Upper lobe of left lung (tissue), 6 donors: ENCODE data around the gene EFNB1. TPM values are rescaled to one million over a fixed set of nuclear protein-coding genes. Genes with fewer than 3 reads are reported as not detected.

ENCODE experiments used
- ATAC-seq, 2 donors: fragments of 200-7000 bp; cut with Tn5 transposase; one replicate each; pipeline ENCODE4 v1.9.1; 2022; ENCODE audit warnings: mild to moderate bottlenecking in 2 of 2, moderate library complexity in 2 of 2; ENCODE audit not compliant: low FRiP score in 2 of 2
- DNase-seq, 2 donors: peaks; one replicate each; pipeline ENCODE4 v3.0.0-alpha.2; 2019 to 2020
- H3K27ac ChIP-seq, 4 donors: fragments of 200-600 bp; sonication (generic); one replicate each; pipeline ENCODE4 v1.5.1; 2016 to 2019
- H3K27me3 ChIP-seq, 4 donors: fragments of 200-600 bp; sonication (generic); one replicate each; pipeline ENCODE4 v1.5.1; 2017 to 2019
- H3K36me3 ChIP-seq, 4 donors: fragments of 200-600 bp; sonication (generic); one replicate each; pipeline ENCODE4 v1.5.1; 2016 to 2019
- H3K4me1 ChIP-seq, 4 donors: fragments of 200-600 bp; sonication (generic); one replicate each; pipeline ENCODE4 v1.5.1; 2018 to 2019
- H3K4me3 ChIP-seq, 4 donors: fragments of 200-600 bp; sonication (generic); one replicate each; pipeline ENCODE4 v1.5.1; 2017 to 2019; ENCODE audit warnings: mild to moderate bottlenecking in 2 of 4, moderate library complexity in 1 of 4
- H3K9me3 ChIP-seq, 4 donors: fragments of 200-600 bp; sonication (generic); one replicate each; pipeline ENCODE4 v1.5.1; 2018 to 2019
- EP300 ChIP-seq, 4 donors: sonication (generic); formaldehyde crosslinking; IDR thresholded peaks; one replicate each; pipeline ENCODE4 v1.5.1; 2017; ENCODE audit warnings: antibody characterized with exemption in 4 of 4, control low read depth in 2 of 4
- POLR2A ChIP-seq, 4 donors: fragments of 450-650 bp; IDR thresholded peaks; one replicate each; pipeline ENCODE4 v1.5.1; 2016 to 2017; ENCODE audit warnings: antibody characterized with exemption in 4 of 4, mild to moderate bottlenecking in 2 of 4
- POLR2AphosphoS5 ChIP-seq, 2 donors: sonication (generic); formaldehyde crosslinking; IDR thresholded peaks; one replicate each; pipeline ENCODE4 v1.5.1; 2017; ENCODE audit warnings: antibody characterized with exemption in 2 of 2
- whole genome bisulfite sequencing, 2 donors: methylation state at CpG; one replicate each; pipeline ENCODE4 v1.1.5; 2017 to 2018; 5-methylcytosine and 5-hydroxymethylcytosine counted together
- total RNA-seq, 6 donors: library from RNA; depleted of rRNA in 4 of 6; stranded (reverse); fragments of >200 nt in 4 of 6; gene quantifications; one replicate each; pipeline versions ENCODE4 v1.1.0 to v1.2.1, GENCODE V29; 2016 to 2021
- TF ChIP-seq, protein P1 (sequence below), 6 experiments: fragments of 450-650 bp in 4 of 6; fragments of 200-600 bp in 2 of 6; sonication (generic) in 2 of 6; IDR thresholded peaks; one replicate each; pipeline ENCODE4 v1.5.1; 2016 to 2019; ENCODE audit warnings: antibody characterized with exemption in 6 of 6
- donor health status: DM: no; HTN: no; CAD: no; lungs with moderate emphysema.
- donor health status: DM: no; HTN: yes; CAD: no; lungs with severe emphysema.

Gene EFNB1
- total RNA-seq, 6 donors from 2014 or later, result 17.8 to 74.7 (median 40.0) TPM

- Histone ChIP-seq H3K36me3 (no peaks in the 10 kb centered on the region), H3K4me1 (no peaks in the 10 kb centered on the region), H3K27me3 (no peaks in the 10 kb centered on the region), H3K4me3 (no peak overlapping the region), H3K9me3 (no peaks in the 10 kb centered on the region), H3K27ac (no peak overlapping the region)
- WGBS, 2 donors, result 24 to 35% methylated on average over 2 to 3 of the region's 3 CpGs
- peak in 1 of 2 donors; percentile 30 for ATAC-seq
- no peak for DNase-seq
- TF ChIP-seq, protein P1, sequence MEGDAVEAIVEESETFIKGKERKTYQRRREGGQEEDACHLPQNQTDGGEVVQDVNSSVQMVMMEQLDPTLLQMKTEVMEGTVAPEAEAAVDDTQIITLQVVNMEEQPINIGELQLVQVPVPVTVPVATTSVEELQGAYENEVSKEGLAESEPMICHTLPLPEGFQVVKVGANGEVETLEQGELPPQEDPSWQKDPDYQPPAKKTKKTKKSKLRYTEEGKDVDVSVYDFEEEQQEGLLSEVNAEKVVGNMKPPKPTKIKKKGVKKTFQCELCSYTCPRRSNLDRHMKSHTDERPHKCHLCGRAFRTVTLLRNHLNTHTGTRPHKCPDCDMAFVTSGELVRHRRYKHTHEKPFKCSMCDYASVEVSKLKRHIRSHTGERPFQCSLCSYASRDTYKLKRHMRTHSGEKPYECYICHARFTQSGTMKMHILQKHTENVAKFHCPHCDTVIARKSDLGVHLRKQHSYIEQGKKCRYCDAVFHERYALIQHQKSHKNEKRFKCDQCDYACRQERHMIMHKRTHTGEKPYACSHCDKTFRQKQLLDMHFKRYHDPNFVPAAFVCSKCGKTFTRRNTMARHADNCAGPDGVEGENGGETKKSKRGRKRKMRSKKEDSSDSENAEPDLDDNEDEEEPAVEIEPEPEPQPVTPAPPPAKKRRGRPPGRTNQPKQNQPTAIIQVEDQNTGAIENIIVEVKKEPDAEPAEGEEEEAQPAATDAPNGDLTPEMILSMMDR (IDR thresholded peaks at IDR 0.05), result peak in 4 of 6 experiments; percentile 18 to 33 (median 30)
- TF ChIP-seq EP300 (IDR thresholded peaks at IDR 0.05), result no peak
Measured at GRCh38 chrX:68807818-68808217, 21.0 kb upstream of the EFNB1 start.

DNA sequence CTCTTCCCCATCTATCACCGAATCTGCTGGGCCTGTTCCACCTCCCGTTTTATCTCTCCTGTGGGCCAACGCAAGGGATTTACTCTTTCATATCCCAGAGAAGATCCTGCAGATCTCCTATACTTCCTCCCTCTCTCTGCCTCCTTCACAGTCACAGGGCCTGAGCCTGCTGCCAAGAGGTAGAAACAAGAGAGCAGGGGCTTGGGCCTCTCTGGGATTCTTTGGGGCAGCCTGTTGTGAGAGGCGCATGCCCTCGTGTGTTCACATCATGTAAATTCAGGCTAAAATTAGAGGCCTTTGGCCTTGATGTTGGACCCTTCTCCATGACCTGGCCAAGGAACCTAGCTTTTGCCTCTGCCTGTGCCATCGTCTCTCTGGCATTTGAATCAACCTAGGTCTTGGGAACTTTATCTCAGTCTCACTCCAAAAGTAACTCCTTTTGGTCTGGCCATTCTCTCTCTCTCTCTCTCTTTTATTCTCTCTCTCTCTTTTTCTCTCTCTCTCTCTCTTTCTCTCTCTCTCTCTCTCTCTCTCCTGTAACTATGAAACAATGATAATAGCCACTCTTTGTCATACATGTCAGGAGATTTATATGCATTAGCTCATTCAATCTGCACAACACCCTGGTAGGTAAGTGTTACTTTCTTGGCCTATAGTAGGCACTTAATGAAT is 20.0 kb upstream of the EFNB1 start:
- Histone ChIP-seq H3K27ac (no peak overlapping the region), H3K27me3 (no peaks in the 10 kb centered on the region), H3K36me3 (no peaks in the 10 kb centered on the region), H3K4me1 (no peaks in the 10 kb centered on the region), H3K9me3 (no peaks in the 10 kb centered on the region), H3K4me3 (no peak overlapping the region)
- WGBS, 2 donors, result 59 to 74% methylated on average over 5 to 6 of the region's 6 CpGs
- DNase-seq, result no peak
- TF ChIP-seq, protein P1 (IDR thresholded peaks at IDR 0.05), result peak in 1 of 6 experiments; percentile 12
- TF ChIP-seq POLR2A (IDR thresholded peaks at IDR 0.05) (no peak), POLR2AphosphoS5 (IDR thresholded peaks at IDR 0.05) (no peak)
- peak; percentile 31 to 63 for ATAC-seq

- H3K4me3 ChIP-seq, result no peak overlapping the region
- H3K27ac ChIP-seq, result no peak overlapping the region
- DNase-seq (peak in 1 of 2 donors; percentile 15), ATAC-seq (no peak)
- WGBS, 2 donors, result 73 to 76% methylated on average over 3 to 5 of the region's 6 CpGs
- H3K4me1 ChIP-seq, result peaks cover 0 to 4% (median 0%) of the 10 kb centered on the region in 4 donors
- TF ChIP-seq POLR2A (IDR thresholded peaks at IDR 0.05) (no peak), EP300 (IDR thresholded peaks at IDR 0.05) (no peak), POLR2AphosphoS5 (IDR thresholded peaks at IDR 0.05) (no peak)
- TF ChIP-seq, protein P1 (IDR thresholded peaks at IDR 0.05), result no peak
- H3K27me3 ChIP-seq, result no peaks in the 10 kb centered on the region
- H3K9me3 ChIP-seq, result no peaks in the 10 kb centered on the region
- H3K36me3 ChIP-seq, result no peaks in the 10 kb centered on the region
Measured at GRCh38 chrX:68820476-68821110, 8.2 kb upstream of the EFNB1 start.

- Histone ChIP-seq H3K36me3 (no peaks in the 10 kb centered on the region), H3K4me1 (peaks cover 0 to 4% (median 0%) of the 10 kb centered on the region in 4 donors), H3K9me3 (no peaks in the 10 kb centered on the region), H3K4me3 (no peak overlapping the region), H3K27me3 (no peaks in the 10 kb centered on the region), H3K27ac (no peak overlapping the region)
- 63 to 83% methylated on average over 2 to 3 of the region's 3 CpGs for WGBS, 2 donors
- TF ChIP-seq POLR2AphosphoS5 (IDR thresholded peaks at IDR 0.05) (no peak), EP300 (IDR thresholded peaks at IDR 0.05) (no peak), POLR2A (IDR thresholded peaks at IDR 0.05) (no peak)
- TF ChIP-seq, protein P1 (IDR thresholded peaks at IDR 0.05), result no peak
- DNase-seq, result peak in 1 of 2 donors; percentile 9
- ATAC-seq, result no peak
Measured at GRCh38 chrX:68821616-68822015, 7.2 kb upstream of the EFNB1 start.
